Prostate gland (tissue), 2 donors: ENCODE data around the gene PITPNB. TPM values are rescaled to one million over a fixed set of nuclear protein-coding genes. Genes with fewer than 3 reads are reported as not detected.

Source experiments
- DNase-seq: peaks from one replicate; pipeline ENCODE4 v3.0.0-alpha.2; 2019; ENCODE audit warnings: low spot score
- H3K27ac ChIP-seq, 2 donors: fragments of 200-600 bp; sonication (generic); 2 replicates each; pipeline ENCODE4 v1.5.1; 2017 to 2019
- H3K27me3 ChIP-seq: fragments of 200-600 bp; sonication (generic); replicated peaks from 2 replicates; pipeline ENCODE4 v1.5.1; 2019; ENCODE audit not compliant: insufficient read depth
- H3K36me3 ChIP-seq, 2 donors: fragments of 200-600 bp; sonication (generic); 1 replicate in 1 of 2; 2 replicates in 1 of 2; pipeline versions ENCODE4 v1.5.1 to v1.8.1; 2017 to 2019
- H3K4me1 ChIP-seq: fragments of 200-600 bp; sonication (generic); replicated peaks from 2 replicates; pipeline ENCODE4 v1.5.1; 2019
- H3K4me3 ChIP-seq, 2 donors: fragments of 200-600 bp; sonication (generic); 2 replicates each; pipeline ENCODE4 v1.5.1; 2017 to 2019
- H3K9me3 ChIP-seq: fragments of 200-600 bp; sonication (generic); 2 replicates; pipeline ENCODE4 v1.5.1; 2017
- CTCF ChIP-seq, 4 experiments: fragments of 200-600 bp in 2 of 4; fragments of 450-650 bp in 2 of 4; sonication (generic) in 2 of 4; IDR thresholded peaks; 1 replicate in 3 of 4; 2 replicates in 1 of 4; pipeline ENCODE4 v1.5.1; 2016 to 2019; ENCODE audit warnings: antibody characterized with exemption in 4 of 4, mild to moderate bottlenecking in 2 of 4, moderate library complexity in 2 of 4
- POLR2A ChIP-seq: fragments of 450-650 bp; IDR thresholded peaks from one replicate; pipeline ENCODE4 v1.6.1; 2016; ENCODE audit warnings: antibody characterized with exemption, mild to moderate bottlenecking
- POLR2AphosphoS5 ChIP-seq: sonication (generic); formaldehyde crosslinking; IDR thresholded peaks from one replicate; pipeline ENCODE4 v1.6.1; 2017; ENCODE audit warnings: antibody characterized with exemption
- WGBS: methylation state at CpG from one replicate; pipeline ENCODE4 v1.1.5; 2018; 5-methylcytosine and 5-hydroxymethylcytosine counted together
- intact Hi-C: fragments of 100-400 bp; cut with DNase I; formaldehyde crosslinking; loops from one replicate; pipeline ENCODE4 v1.14.2; 2022
- total RNA-seq, 2 donors: library from RNA; depleted of rRNA; stranded (reverse); fragments of >200 nt; gene quantifications; one replicate each; pipeline ENCODE4 v1.1.0, GENCODE V29; 2016

PITPNB gene
- total RNA-seq, 2 donors from 2014 or later, result 23.8 to 43.6 TPM

DNA sequence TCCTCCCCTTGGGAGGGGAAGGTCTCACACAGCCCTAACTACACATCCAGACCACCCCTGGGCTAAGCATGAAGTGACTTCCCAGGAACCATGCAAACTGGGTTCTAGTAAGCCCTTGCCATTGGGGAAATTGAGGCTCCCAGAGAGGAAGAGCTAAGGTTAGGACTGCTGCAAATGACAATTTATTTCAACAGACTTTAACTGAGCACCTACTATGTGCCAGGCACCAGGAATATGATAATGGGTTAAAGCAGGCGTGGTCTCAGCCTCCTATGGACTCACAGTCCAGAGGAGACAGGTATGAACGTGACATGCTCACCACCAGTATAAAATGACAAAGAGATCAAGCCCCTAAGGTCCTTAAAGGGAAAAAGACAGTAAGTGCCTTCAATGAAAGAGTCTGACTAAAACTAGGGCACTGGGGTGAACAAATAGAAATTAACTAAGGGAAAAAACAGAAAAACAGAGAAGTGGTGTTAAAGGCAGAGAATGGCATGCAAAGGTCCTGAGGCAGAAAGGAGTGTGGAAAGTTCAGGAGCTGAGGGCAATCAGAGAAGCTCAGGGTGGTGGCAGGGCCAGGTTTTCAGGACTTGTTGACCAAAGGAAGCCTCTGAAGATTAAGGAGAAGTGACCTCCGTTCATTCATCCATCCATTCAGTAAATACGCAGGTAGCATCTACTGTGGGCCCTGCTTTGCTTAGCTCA is 103.1 kb downstream of the PITPNB start:
- no peak overlapping the region for H3K27ac ChIP-seq
- H3K4me3 ChIP-seq, result no peak overlapping the region
- no peaks in the 10 kb centered on the region for H3K4me1 ChIP-seq
- H3K27me3 ChIP-seq, result no peaks in the 10 kb centered on the region
- intact Hi-C loops, result no loop called here
- no peaks in the 10 kb centered on the region for H3K9me3 ChIP-seq
- no peaks in the 10 kb centered on the region for H3K36me3 ChIP-seq
- no peak for DNase-seq
- WGBS, result 88% methylated on average over 4 of the region's 4 CpGs
- TF ChIP-seq POLR2A (no peak), POLR2AphosphoS5 (no peak), CTCF (IDR thresholded peaks at IDR 0.05) (no peak)

- 90% methylated on average over 6 of the region's 6 CpGs for WGBS
- H3K9me3 ChIP-seq, result no peaks in the 10 kb centered on the region
- H3K27ac ChIP-seq, result no peak overlapping the region
- no peaks in the 10 kb centered on the region for H3K36me3 ChIP-seq
- no peak for DNase-seq
- no peak overlapping the region for H3K4me3 ChIP-seq
- H3K27me3 ChIP-seq, result no peaks in the 10 kb centered on the region
- H3K4me1 ChIP-seq, result peaks cover 4% of the 10 kb centered on the region
- intact Hi-C loops, result no loop called here
- TF ChIP-seq CTCF (IDR thresholded peaks at IDR 0.05) (no peak), POLR2A (no peak), POLR2AphosphoS5 (no peak)
Measured at GRCh38 chr22:27814993-27815392, 104.1 kb downstream of the PITPNB start.

- Histone ChIP-seq H3K9me3 (no peaks in the 10 kb centered on the region), H3K27me3 (no peaks in the 10 kb centered on the region), H3K4me1 (peaks cover 4% of the 10 kb centered on the region), H3K4me3 (no peak overlapping the region), H3K36me3 (no peaks in the 10 kb centered on the region), H3K27ac (no peak overlapping the region)
- 93% methylated on average over 3 of the region's 3 CpGs for WGBS
- intact Hi-C loops, result no loop called here
- TF ChIP-seq CTCF (IDR thresholded peaks at IDR 0.05), result no peak
- no peak for TF ChIP-seq POLR2AphosphoS5
- no peak for TF ChIP-seq POLR2A
- DNase-seq, result no peak
Measured at GRCh38 chr22:27811778-27812177, 107.3 kb downstream of the PITPNB start.

DNA sequence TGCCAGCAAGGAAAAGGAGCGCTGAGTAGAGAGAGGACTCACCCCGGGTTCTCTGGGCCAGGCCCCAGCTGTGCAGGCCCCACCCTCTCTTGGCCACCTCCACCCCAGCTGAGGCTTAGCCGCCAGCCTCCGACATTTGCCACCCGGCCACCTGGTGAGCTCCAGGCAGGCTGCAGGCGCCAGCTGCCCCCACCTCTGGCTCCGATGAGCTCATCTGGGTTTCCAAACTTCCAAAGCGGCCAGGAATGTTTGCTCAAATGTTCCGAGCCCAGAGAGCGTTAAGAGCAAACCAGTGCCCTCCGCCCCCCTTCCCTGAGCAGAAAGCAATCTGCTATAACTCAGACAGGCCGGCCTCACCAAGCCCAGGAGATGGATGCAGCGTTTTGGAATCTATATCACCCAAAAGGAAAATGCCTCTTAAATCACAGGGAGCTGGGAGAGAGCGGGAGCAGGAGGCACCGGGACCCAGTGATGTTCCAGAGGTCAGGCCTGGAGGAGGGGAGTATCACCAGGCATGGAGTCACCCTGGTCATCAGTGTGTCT is 108.4 kb downstream of the PITPNB start:
- Histone ChIP-seq H3K4me1 (peaks cover 4% of the 10 kb centered on the region), H3K9me3 (no peaks in the 10 kb centered on the region), H3K36me3 (no peaks in the 10 kb centered on the region), H3K27me3 (no peaks in the 10 kb centered on the region), H3K27ac (peak overlapping the region in 1 of 2 donors; percentile 58), H3K4me3 (no peak overlapping the region)
- intact Hi-C loops, result no loop called here
- 15% methylated on average over 15 of the region's 15 CpGs for WGBS
- peak; percentile 27 for DNase-seq
- TF ChIP-seq POLR2AphosphoS5 (no peak), POLR2A (no peak), CTCF (IDR thresholded peaks at IDR 0.05) (no peak)
